Effector memory CD4-positive, alpha-beta T cell (primary cell): ENCODE measurements around the gene GAB3.
A peak's percentile ranks its signal among the peaks of the same experiment; 100 is the strongest.

Experiments used
- DNase-seq, 3 donors: peaks; one replicate each; pipeline ENCODE4 v3.0.0-alpha.2; 2020
- H3K27ac ChIP-seq: 2 replicates; pipeline ENCODE4 v1.7.0; 2013; ENCODE audit warnings: mild to moderate bottlenecking, low read length, moderate library complexity; ENCODE audit not compliant: insufficient read depth, poor library complexity, severe bottlenecking
- H3K27me3 ChIP-seq: replicated peaks from 2 replicates; pipeline ENCODE4 v1.7.0; 2013; ENCODE audit warnings: mild to moderate bottlenecking, low read length; ENCODE audit not compliant: insufficient read depth, control insufficient read depth, poor library complexity, severe bottlenecking
- H3K36me3 ChIP-seq: 2 replicates; pipeline ENCODE4 v1.7.0; 2013; ENCODE audit warnings: mild to moderate bottlenecking, low read length, moderate library complexity; ENCODE audit not compliant: control insufficient read depth, insufficient read depth
- H3K4me1 ChIP-seq: 2 replicates; pipeline ENCODE4 v1.7.0; 2013; ENCODE audit warnings: low read length, mild to moderate bottlenecking; ENCODE audit not compliant: control insufficient read depth, insufficient read depth, poor library complexity, severe bottlenecking
- H3K4me3 ChIP-seq: 2 replicates; pipeline ENCODE4 v1.7.0; 2013; ENCODE audit warnings: low read length, low read depth, mild to moderate bottlenecking; ENCODE audit not compliant: insufficient read depth, poor library complexity, severe bottlenecking
- H3K9me3 ChIP-seq: 2 replicates; pipeline ENCODE4 v1.7.0; 2013; ENCODE audit warnings: mild to moderate bottlenecking, low read length, moderate library complexity; ENCODE audit not compliant: control insufficient read depth

Gene GAB3

DNA sequence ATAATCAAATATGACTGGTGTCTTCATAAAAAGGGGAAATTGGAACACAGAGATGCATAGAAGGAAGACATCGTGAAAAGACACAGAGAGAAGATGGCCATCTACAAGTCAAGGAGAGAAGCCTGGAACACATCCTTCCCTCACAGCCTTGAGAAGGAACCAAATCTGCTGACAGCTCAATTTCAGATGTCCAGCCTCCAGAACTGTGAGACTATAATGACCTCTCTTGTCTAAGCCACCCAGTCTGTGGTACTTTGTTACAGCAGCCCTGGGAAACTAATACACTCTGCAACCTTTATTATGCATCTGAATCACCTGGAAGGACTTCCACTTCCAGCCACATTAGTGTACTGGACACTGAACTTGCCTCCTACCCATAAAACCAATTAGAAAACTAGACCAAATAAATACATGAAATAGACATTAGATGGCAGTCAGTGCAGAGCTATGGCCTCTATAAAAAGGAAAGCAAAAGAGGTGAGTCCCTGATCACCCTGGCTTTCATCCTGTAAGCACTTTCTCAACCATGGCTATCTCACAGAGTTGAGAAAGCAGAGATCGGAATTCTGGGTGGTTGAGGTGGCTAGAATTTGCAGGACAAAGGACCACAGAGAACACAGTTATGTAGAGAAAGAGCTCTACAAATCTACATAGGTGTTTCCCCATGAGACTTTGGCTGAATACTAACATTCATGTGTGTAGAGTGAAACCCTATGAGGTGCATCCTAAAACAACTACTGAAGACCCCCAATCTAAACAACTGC lies 25.7 kb downstream of the GAB3 start:
- Histone ChIP-seq H3K4me1 (peaks cover 10% of the 10 kb centered on the region), H3K27me3 (no peaks in the 10 kb centered on the region), H3K4me3 (no peak overlapping the region), H3K27ac (peak overlapping the region; percentile 20), H3K36me3 (no peaks in the 10 kb centered on the region), H3K9me3 (no peaks in the 10 kb centered on the region)
- DNase-seq = no peak

DNA sequence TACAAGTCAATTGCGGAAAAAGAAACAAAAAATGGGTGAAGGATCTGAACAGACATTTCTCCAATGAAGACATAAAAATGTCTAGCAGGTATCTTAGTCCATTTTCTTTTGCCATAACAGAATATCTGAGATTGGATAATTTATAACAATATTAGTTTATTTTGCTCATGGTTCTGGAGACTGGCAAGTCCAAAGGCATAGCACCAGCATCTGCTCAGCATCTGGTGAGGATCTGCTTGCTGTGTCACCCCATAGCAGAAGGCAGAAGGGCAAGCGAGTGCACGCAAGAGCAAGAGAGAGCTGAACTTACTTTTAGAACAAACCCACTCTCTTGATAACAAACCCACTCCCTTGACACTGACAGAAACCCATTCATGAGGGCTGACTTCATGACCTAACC lies 29.7 kb downstream of the GAB3 start:
- DNase-seq = no peak
- H3K9me3 ChIP-seq = no peaks in the 10 kb centered on the region
- H3K4me1 ChIP-seq = peaks cover 36% of the 10 kb centered on the region
- H3K4me3 ChIP-seq = no peak overlapping the region
- no peaks in the 10 kb centered on the region for H3K36me3 ChIP-seq
- no peaks in the 10 kb centered on the region for H3K27me3 ChIP-seq
- H3K27ac ChIP-seq = no peak overlapping the region

DNA sequence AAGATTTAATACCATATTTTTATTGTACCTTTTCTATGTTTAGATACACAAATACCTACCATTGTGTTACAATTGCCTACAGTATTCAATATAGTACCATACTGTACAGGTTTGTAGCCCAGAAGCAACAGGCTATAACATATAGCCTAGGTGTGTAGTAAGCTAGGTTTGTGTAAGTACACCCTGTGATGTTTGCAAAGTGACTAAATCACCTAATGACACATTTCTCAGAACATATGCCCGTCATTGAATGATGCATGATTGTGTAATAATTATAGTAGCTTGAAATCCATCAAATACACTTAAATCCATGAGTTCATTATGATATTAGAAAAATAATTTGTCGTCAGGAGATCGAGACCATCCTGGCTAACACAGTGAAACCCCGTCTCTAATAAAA lies 30.8 kb downstream of the GAB3 start:
- no peaks in the 10 kb centered on the region for H3K36me3 ChIP-seq
- H3K4me3 ChIP-seq = no peak overlapping the region
- H3K9me3 ChIP-seq = no peaks in the 10 kb centered on the region
- peak overlapping the region; percentile 20 for H3K27ac ChIP-seq
- H3K4me1 ChIP-seq = peaks cover 31% of the 10 kb centered on the region
- no peaks in the 10 kb centered on the region for H3K27me3 ChIP-seq
- no peak for DNase-seq

GRCh38 chrX:154719132-154719675 lies 31.7 kb downstream of the GAB3 start:
- peak; percentile 41 to 51 (median 49) for DNase-seq

DNA sequence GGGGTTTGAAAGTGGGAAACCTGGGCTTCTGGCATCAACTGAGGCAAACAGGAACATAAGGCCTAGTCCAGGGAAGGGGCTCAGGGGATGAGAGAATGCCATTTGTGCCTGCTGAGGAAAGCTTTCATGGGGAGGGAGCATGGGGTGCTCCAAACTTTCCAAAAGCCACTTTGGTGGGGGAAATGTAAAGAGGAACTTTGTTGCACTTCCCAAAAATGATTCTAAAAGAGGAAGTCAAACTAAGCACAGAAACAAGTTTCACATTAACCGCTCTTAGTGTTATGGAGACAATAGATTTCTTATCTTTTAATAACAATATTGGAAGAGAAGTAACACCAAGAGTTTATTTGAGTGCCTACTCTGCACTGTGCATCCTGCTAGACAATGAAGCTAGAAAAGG lies 32.3 kb downstream of the GAB3 start:
- peaks cover 29% of the 10 kb centered on the region for H3K4me1 ChIP-seq
- H3K4me3 ChIP-seq = no peak overlapping the region
- H3K36me3 ChIP-seq = no peaks in the 10 kb centered on the region
- H3K27me3 ChIP-seq = no peaks in the 10 kb centered on the region
- DNase-seq = no peak
- H3K9me3 ChIP-seq = no peaks in the 10 kb centered on the region
- peak overlapping the region; percentile 70 for H3K27ac ChIP-seq

More at GRCh38 chrX:154719132-154719675, 31.7 kb downstream of the GAB3 start:
- H3K27ac ChIP-seq = peak overlapping the region; percentile 70
- H3K4me3 ChIP-seq = no peak overlapping the region
- H3K36me3 ChIP-seq = no peaks in the 10 kb centered on the region
- no peaks in the 10 kb centered on the region for H3K9me3 ChIP-seq
- peaks cover 29% of the 10 kb centered on the region for H3K4me1 ChIP-seq
- H3K27me3 ChIP-seq = no peaks in the 10 kb centered on the region

DNA sequence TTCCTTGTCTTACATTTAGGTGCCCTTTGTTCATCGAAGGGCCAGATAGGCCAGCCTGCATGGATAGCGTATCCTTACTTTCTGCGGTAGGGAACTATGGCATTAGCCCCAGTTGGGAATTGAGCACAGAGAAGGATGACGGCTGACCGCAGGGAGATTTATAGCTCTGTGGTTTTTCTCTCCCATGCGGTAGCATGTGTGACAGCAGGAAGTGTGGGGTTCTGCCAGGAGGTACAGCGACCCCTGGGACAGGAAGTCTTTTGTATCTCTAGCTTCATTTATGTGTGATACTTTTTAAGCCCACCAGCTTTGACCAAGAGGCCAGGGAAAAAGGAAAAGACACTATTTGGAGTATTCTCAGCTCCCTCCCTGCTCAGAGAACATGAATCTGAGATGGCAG lies 33.1 kb downstream of the GAB3 start:
- Histone ChIP-seq H3K4me1 (peaks cover 29% of the 10 kb centered on the region), H3K27ac (peak overlapping the region; percentile 70), H3K4me3 (no peak overlapping the region), H3K9me3 (no peaks in the 10 kb centered on the region), H3K27me3 (no peaks in the 10 kb centered on the region), H3K36me3 (no peaks in the 10 kb centered on the region)
- DNase-seq = peak in 2 of 3 donors; percentile 25 to 39

- Histone ChIP-seq H3K9me3 (no peaks in the 10 kb centered on the region), H3K36me3 (peaks cover 4% of the 10 kb centered on the region), H3K27ac (no peak overlapping the region), H3K4me3 (no peak overlapping the region), H3K4me1 (peaks cover 40% of the 10 kb centered on the region), H3K27me3 (no peaks in the 10 kb centered on the region)
- no peak for DNase-seq
Observed at GRCh38 chrX:154715825-154716224, 35.1 kb downstream of the GAB3 start.

- peak in 1 of 3 donors; percentile 18 for DNase-seq
- Histone ChIP-seq H3K4me1 (peaks cover 37% of the 10 kb centered on the region), H3K9me3 (no peaks in the 10 kb centered on the region), H3K4me3 (no peak overlapping the region), H3K36me3 (peaks cover 4% of the 10 kb centered on the region), H3K27me3 (no peaks in the 10 kb centered on the region), H3K27ac (no peak overlapping the region)
Observed at GRCh38 chrX:154714925-154715324, 36.0 kb downstream of the GAB3 start.

- Histone ChIP-seq H3K27me3 (no peaks in the 10 kb centered on the region), H3K4me1 (peaks cover 22% of the 10 kb centered on the region), H3K4me3 (no peak overlapping the region), H3K9me3 (no peaks in the 10 kb centered on the region), H3K36me3 (peaks cover 4% of the 10 kb centered on the region), H3K27ac (peak overlapping the region; percentile 33)
- peak in 1 of 3 donors; percentile 23 for DNase-seq
Observed at GRCh38 chrX:154712781-154713740, 37.8 kb downstream of the GAB3 start.
